ENCODE measurements around the gene CIB4.

The CIB4 gene

GRCh38 chr2:26619521-26619951, 21.6 kb downstream of the CIB4 start:
- no peak for DNase-seq

DNA sequence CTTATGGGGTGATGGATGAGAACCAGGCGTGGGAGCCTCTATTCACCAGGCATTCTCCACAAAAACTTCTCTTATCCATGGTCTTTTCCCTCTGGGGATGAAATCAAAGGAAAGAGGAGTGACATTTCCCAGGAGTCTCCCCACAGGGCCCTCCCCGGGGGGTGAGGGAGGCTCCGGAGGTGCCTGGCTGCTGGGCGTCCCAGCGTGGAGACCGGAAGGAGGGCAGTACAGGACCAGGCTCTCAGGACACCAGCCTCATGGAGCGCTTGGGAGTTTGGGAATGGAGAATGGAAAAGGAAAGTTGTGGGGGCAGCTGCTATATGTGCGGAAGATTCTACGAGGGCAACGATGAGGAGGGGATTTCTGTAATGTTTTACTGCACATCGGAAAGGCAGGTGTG, 22.1 kb downstream of the CIB4 start:
- DNase-seq, result no peak

DNA sequence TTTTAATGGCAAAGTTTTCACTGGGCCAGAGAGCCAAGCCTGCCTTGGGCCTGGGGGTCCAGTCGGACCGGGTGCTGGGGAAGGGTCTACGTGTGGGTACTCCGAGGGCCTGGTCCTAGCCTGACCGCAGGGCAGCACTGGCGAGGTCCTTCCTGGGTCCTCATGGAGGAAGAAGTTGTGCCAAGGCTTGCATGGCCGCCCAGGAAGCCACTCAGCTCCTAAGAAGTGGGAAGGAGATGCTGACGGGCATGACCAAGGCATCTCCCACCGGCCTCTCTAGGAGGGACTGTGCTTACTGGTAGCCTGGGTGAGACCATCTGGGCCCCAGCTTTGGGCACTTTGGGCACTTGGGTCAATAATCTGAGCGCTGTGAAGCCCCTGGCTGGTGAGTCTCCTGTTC, 22.6 kb downstream of the CIB4 start:
- no peak for DNase-seq

GRCh38 chr2:26617588-26618083, 23.5 kb downstream of the CIB4 start:
- no peak for DNase-seq

GRCh38 chr2:26616706-26617587, 24.2 kb downstream of the CIB4 start:
- DNase-seq, result no peak

- DNase-seq, result peak; percentile 26
Observed at GRCh38 chr2:26615860-26616705, 25.1 kb downstream of the CIB4 start.

- DNase-seq, result no peak
Observed at GRCh38 chr2:26615336-26615859, 25.8 kb downstream of the CIB4 start.

- no peak for DNase-seq
Observed at GRCh38 chr2:26614216-26615138, 26.7 kb downstream of the CIB4 start.

- no peak for DNase-seq
Observed at GRCh38 chr2:26613241-26614215, 27.6 kb downstream of the CIB4 start.

- DNase-seq, result peak; percentile 47
Observed at GRCh38 chr2:26612522-26613240, 28.5 kb downstream of the CIB4 start.

GRCh38 chr2:26612034-26612433, 29.1 kb downstream of the CIB4 start:
- no peak for DNase-seq

DNA sequence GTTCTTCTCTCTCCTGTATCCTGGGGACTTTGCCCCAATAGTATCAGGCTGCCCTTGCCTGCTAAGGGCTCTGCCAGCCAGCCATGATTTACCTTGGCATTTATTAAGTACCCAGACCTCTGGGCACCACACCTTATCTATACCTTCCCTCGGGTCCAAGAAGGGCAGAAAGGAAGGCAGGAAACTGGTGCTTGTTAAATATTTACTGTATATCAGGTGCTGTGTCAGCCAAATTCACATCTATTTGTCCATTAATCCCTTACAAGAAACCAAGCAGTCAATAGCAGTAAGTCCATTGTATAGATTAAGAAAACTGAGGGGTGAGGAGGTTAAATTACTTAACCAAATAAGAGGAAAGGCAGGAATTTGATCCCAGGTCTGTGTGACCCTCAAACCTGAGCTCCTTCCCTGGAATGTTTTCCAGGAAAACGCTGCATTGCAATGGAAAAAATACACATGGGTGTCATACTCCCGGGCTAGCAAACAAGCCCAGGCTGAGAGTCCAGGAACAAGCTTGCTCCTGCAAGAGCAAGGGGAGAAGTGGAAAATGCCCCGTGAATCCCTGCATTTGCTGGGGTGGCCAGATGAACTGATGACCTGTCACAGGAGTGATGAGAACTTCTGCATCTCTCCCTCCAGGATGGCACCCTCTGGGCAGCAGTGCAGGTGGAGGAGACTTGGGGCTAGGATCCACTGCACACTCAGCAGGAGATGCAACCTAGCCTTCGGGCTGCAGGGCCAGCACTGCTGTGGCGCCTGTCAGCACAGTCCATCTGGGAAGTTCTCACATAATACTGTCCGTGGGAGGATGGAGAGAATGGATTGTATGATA, 30.4 kb downstream of the CIB4 start:
- DNase-seq, result no peak

GRCh38 chr2:26609839-26610277, 31.3 kb downstream of the CIB4 start:
- no peak for DNase-seq

- no peak for DNase-seq
Observed at GRCh38 chr2:26609205-26609631, 31.9 kb downstream of the CIB4 start.

DNA sequence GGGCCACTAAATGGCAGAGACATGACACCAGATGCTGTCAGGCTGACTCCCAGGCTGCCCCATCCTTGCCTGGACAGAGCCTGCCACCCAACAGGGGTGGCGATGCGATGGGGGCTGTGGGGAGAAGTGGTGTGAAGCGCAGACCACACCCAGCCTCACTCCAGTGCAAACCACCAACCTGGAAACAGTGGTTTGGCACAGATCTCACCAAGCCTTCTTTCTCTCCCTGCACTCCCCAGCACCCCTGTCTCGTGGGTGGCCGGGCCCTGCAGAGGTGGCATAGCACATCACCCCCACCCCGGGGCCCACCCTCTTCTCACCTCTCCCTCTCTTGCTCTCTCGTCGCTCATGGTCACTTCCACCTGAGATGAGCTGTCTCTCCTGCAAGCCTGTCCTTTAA, 32.6 kb downstream of the CIB4 start:
- no peak for DNase-seq

DNA sequence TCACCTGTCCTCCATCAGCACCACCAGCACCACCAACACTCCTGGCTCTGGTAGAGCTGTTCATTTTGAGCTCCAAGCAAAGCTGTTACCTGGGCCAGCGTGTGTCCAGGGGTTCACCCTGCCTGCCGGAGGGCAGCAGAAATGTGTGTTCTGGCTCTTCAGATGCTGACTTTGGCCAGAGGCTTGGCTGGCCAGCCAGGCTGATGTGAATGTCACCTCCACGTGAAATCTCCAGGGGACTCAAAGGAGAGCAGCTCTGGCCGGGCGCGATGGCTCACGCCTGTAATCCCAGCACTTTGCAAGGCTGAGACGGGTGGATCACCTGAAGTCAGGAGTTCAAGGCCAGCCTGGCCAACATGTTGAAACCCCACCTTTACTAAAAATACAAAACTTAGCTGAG, 33.5 kb downstream of the CIB4 start:
- no peak for DNase-seq

- DNase-seq, result peak; percentile 72
Observed at GRCh38 chr2:26606847-26607190, 34.3 kb downstream of the CIB4 start.

DNA sequence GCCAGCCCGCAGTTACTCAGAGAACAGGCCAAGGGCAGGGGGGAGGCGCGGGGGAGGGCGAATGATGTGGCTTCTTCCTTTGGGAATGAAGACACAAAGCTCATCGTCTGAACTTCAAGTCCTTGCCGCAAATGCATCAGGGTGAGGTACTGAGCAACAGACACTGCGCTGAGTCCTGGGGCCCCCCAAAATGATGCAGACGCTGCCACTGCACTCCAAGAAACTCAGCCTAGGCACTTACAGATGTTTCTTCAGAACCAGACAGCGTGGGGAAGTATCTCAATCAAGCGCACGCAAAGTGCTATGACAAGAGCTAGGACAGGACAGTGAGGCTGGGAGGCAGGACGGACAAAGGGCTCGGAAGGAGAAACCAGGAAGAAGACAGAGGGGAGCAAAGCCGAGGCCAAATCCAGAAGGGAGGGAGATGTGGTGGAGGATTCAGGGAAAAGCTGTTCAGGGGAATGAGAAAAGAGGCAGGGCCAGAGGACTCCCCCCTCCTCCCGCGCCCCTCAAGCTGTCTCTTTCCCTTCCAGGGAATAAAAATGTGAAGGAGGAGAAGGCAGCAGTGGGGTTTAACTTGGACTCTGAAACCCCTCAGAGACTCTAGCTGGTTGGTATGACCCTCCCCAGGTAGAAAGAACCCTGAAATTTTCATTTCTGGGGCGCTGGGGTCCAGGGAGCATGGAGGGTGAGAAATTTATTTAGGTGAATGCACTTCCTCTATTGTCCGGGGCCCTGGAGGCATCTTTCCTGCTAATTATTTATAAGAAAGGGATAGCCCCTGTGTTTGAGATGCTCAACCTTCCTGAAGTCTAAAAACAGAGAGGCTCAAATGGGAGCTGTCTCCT, 34.9 kb downstream of the CIB4 start:
- no peak for DNase-seq

Measured in NCI-H2171 (cell line).